Spleen (tissue), 11 donors: Measurements from ENCODE around the gene SULF2. TPM values are rescaled to one million over a fixed set of nuclear protein-coding genes. Genes with fewer than 3 reads are reported as not detected.
A peak's percentile ranks its signal among the peaks of the same experiment; 100 is the strongest.

ENCODE experiments used
- DNase-seq: peaks from one replicate; pipeline ENCODE4 v3.0.0-alpha.2; 2020
- H3K27ac ChIP-seq, 8 donors: fragments of 200-600 bp; sonication (generic) in 7 of 8; 1 replicate in 4 of 8; 2 replicates in 4 of 8; pipeline versions ENCODE4 v1.5.0 to v1.8.0; 2016 to 2021; ENCODE audit warnings: inconsistent platforms in 4 of 8, mild to moderate bottlenecking in 4 of 8, moderate library complexity in 1 of 8
- H3K27me3 ChIP-seq, 7 donors: fragments of 200-600 bp; sonication (generic) in 6 of 7; replicated peaks in 1 of 7; 1 replicate in 4 of 7; 2 replicates in 3 of 7; pipeline versions ENCODE4 v1.5.0 to v1.8.0; 2016 to 2021; ENCODE audit warnings: inconsistent platforms in 3 of 7, mild to moderate bottlenecking in 1 of 7
- H3K36me3 ChIP-seq, 6 donors: fragments of 200-600 bp; sonication (generic) in 5 of 6; 1 replicate in 4 of 6; 2 replicates in 2 of 6; pipeline versions ENCODE4 v1.5.0 to v1.8.0; 2016 to 2021; ENCODE audit warnings: inconsistent platforms in 2 of 6
- H3K4me1 ChIP-seq, 6 donors: fragments of 200-600 bp; sonication (generic) in 5 of 6; 1 replicate in 3 of 6; 2 replicates in 3 of 6; pipeline versions ENCODE4 v1.5.0 to v1.8.0; 2016 to 2021; ENCODE audit warnings: inconsistent platforms in 3 of 6
- H3K4me3 ChIP-seq, 8 donors: fragments of 200-600 bp; sonication (generic) in 7 of 8; 1 replicate in 4 of 8; 2 replicates in 4 of 8; pipeline versions ENCODE4 v1.5.0 to v1.8.0; 2016 to 2021; ENCODE audit warnings: inconsistent platforms in 4 of 8, mild to moderate bottlenecking in 4 of 8, moderate library complexity in 2 of 8
- H3K9me3 ChIP-seq, 8 donors: fragments of 200-600 bp; sonication (generic) in 7 of 8; 1 replicate in 4 of 8; 2 replicates in 4 of 8; pipeline versions ENCODE4 v1.5.0 to v1.8.0; 2016 to 2021; ENCODE audit warnings: inconsistent platforms in 4 of 8
- CTCF ChIP-seq, 11 experiments: fragments of 200-600 bp in 7 of 11; fragments of 450-650 bp in 4 of 11; sonication (generic) in 4 of 11; IDR thresholded peaks in 8 of 11; conservative IDR thresholded peaks in 3 of 11; 1 replicate in 7 of 11; 2 replicates in 4 of 11; pipeline versions ENCODE4 v1.4.0 to v1.8.0; 2016 to 2021; ENCODE audit warnings: antibody characterized with exemption in 11 of 11, inconsistent platforms in 4 of 11, mild to moderate bottlenecking in 1 of 11
- POLR2A ChIP-seq, 3 donors: fragments of 450-650 bp; IDR thresholded peaks; one replicate each; pipeline ENCODE4 v1.5.1; 2017; ENCODE audit warnings: antibody characterized with exemption in 3 of 3, mild to moderate bottlenecking in 1 of 3
- POLR2AphosphoS5 ChIP-seq, 3 donors: sonication (generic); formaldehyde crosslinking; IDR thresholded peaks; one replicate each; pipeline ENCODE4 v1.5.1; 2017; ENCODE audit warnings: antibody characterized with exemption in 3 of 3
- WGBS, 5 donors: extraction: QIAGEN DNeasy Blood & Tissue Kit in 3 of 5; methylation state at CpG; one replicate each; pipeline versions ENCODE4 v1.1.5 to v1.1.7; 2013 to 2018; 5-methylcytosine and 5-hydroxymethylcytosine counted together
- intact Hi-C: fragments of 100-400 bp; cut with DNase I; formaldehyde crosslinking; loops from one replicate; pipeline ENCODE4 v1.15.0; 2023; ENCODE audit warnings: low total_unique reads
- polyA plus RNA-seq, 3 donors: library from polyadenylated mRNA; stranded (reverse); fragments of 200-250 nt; gene quantifications; one replicate each; pipeline ENCODE4 v1.2.1, GENCODE V29; 2013
- total RNA-seq, 7 donors: library from RNA; depleted of rRNA in 3 of 7; stranded (reverse); fragments of >200 nt in 3 of 7; fragmentation: NEBNext Ultra II Directional in 4 of 7; extraction: Animal tissue kit (Norgen Biotek cat#: 25700) in 4 of 7; gene quantifications; one replicate each; pipeline versions ENCODE4 v1.1.0 to v1.2.1, GENCODE V29; 2016 to 2021
- donor health status: healthy with polysubstance abuse.
- donor health status: DM: no; HTN: no; CAD: no; lungs with moderate emphysema.
- donor health status: DM: no; HTN: no; CAD: no.
- donor health status: Bipolar disorder and iron deficiency.
- donor health status: healthy.
- donor health status: DM: no; HTN: no; CAD: no.
- donor health status: DM: yes; HTN: yes; CAD: no.

The SULF2 gene
- total and polyA plus RNA-seq, 10 donors, result 5.5 to 49.1 (median 15.7) TPM

- WGBS, 5 donors, result 78 to 87% (median 81%) methylated on average over 9 of the region's 9 CpGs
- no peak overlapping the region for H3K27ac ChIP-seq
- DNase-seq, result no peak
Observed at GRCh38 chr20:47792021-47792618, 6.8 kb upstream of the SULF2 start.

DNA sequence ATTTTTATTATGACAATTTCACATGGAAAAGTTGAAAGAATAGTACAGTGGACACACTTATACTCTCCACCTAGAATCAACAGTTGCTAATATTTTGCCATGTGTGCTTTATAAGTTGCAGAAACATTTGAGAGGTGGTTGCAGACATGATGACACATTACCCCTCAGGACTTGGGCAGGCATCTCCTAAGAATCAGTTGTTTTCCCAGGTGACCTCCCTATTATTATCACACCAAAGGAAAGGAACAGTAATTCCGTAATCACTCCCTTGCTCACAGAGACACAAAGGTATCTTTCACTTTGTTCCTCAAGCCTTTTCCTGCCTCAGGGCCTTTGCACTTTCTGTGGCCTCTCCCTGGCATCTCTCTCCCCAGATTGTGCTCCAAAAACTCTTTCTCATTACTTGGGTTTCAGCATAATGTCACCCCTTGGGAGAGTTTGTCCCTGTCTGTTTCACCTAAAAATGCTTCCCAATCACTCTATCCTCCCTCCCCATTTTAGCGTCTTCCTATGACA, 5.9 kb upstream of the SULF2 start:
- Histone ChIP-seq H3K4me1 (peaks cover 2 to 8% (median 7%) of the 10 kb centered on the region in 6 donors), H3K27ac (no peak overlapping the region), H3K36me3 (no peaks in the 10 kb centered on the region), H3K27me3 (peaks cover 0 to 35% (median 2%) of the 10 kb centered on the region in 7 donors), H3K9me3 (no peaks in the 10 kb centered on the region), H3K4me3 (no peak overlapping the region)
- DNase-seq, result no peak
- intact Hi-C loops, result no loop called here
- TF ChIP-seq CTCF (IDR thresholded peaks at IDR 0.05 in 8 of 11, conservative IDR thresholded peaks at IDR 0.05 in 3 of 11) (no peak), POLR2AphosphoS5 (IDR thresholded peaks at IDR 0.05) (no peak), POLR2A (IDR thresholded peaks at IDR 0.05) (no peak)
- 91 to 98% (median 94%) methylated on average over 2 of the region's 2 CpGs for WGBS, 5 donors

More at GRCh38 chr20:47792021-47792618, 6.8 kb upstream of the SULF2 start:
- H3K9me3 ChIP-seq, result no peaks in the 10 kb centered on the region
- H3K36me3 ChIP-seq, result no peaks in the 10 kb centered on the region
- H3K4me3 ChIP-seq, result no peak overlapping the region
- TF ChIP-seq POLR2A (IDR thresholded peaks at IDR 0.05) (no peak), POLR2AphosphoS5 (IDR thresholded peaks at IDR 0.05) (no peak), CTCF (IDR thresholded peaks at IDR 0.05 in 8 of 11, conservative IDR thresholded peaks at IDR 0.05 in 3 of 11) (no peak)
- intact Hi-C loops, result no loop called here
- peaks cover 0 to 25% (median 0%) of the 10 kb centered on the region in 7 donors for H3K27me3 ChIP-seq
- no peaks in the 10 kb centered on the region for H3K4me1 ChIP-seq

- intact Hi-C loops, result no loop called here
- Histone ChIP-seq H3K27ac (no peak overlapping the region), H3K36me3 (no peaks in the 10 kb centered on the region), H3K9me3 (no peaks in the 10 kb centered on the region), H3K4me1 (peaks cover 6 to 13% (median 12%) of the 10 kb centered on the region in 6 donors), H3K4me3 (no peak overlapping the region), H3K27me3 (peaks cover 0 to 41% (median 8%) of the 10 kb centered on the region in 7 donors)
- peak; percentile 2 for DNase-seq
- 77 to 87% (median 86%) methylated on average over 5 of the region's 5 CpGs for WGBS, 5 donors
- no peak for TF ChIP-seq POLR2AphosphoS5 (IDR thresholded peaks at IDR 0.05)
- TF ChIP-seq POLR2A (IDR thresholded peaks at IDR 0.05), result no peak
- no peak for TF ChIP-seq CTCF (IDR thresholded peaks at IDR 0.05 in 8 of 11, conservative IDR thresholded peaks at IDR 0.05 in 3 of 11)
Observed at GRCh38 chr20:47790580-47790965, 5.3 kb upstream of the SULF2 start.

DNA sequence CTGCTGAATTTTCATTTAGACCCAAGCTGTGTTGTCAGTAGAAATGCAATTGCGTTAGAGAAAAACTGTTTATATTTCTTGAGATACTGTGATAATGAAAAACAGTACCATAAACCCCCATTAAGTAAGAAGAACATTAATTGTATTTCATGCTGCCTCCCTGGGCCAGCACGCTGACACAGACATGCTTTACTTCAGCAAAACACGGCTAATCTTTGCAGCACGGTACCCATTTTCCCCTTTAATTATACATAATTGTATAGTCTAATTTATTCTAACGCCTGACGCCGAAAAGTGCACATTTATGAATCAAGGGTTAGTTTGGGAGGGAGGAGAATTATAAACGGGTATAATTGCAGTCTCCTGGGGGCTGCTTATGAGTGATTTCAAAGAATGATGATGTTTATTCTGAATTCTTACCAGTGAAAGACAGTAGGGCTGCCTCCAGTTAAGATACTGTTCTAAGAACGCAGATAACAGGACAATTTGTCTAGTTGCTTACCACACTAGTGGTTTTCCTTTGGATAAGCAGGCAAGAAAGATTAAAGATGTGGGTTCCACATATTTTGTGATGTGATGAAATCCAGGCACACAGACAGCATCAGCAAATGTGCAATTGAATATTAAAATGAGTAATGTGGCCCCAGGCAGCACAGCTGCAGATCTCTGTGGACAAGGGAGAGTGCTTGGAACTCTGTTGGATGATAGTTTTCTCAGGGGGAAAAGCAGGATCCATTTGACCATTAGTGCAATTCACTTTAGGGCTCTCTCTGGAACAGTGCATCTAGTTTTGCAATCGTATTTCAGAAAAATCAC, 4.7 kb upstream of the SULF2 start:
- intact Hi-C loops, result loop anchor here (5.0 to 10.0 kb wide), 2 partner anchors 115 to 832 kb away; no protein-coding TSS in a partner anchor
- TF ChIP-seq POLR2A (IDR thresholded peaks at IDR 0.05), result no peak
- TF ChIP-seq POLR2AphosphoS5 (IDR thresholded peaks at IDR 0.05), result no peak
- TF ChIP-seq CTCF (IDR thresholded peaks at IDR 0.05 in 8 of 11, conservative IDR thresholded peaks at IDR 0.05 in 3 of 11), result no peak

More for the DNA sequence above, 4.7 kb upstream of the SULF2 start:
- Histone ChIP-seq H3K36me3 (no peaks in the 10 kb centered on the region), H3K4me3 (no peak overlapping the region), H3K27ac (no peak overlapping the region), H3K27me3 (peaks cover 0 to 47% (median 9%) of the 10 kb centered on the region in 7 donors), H3K9me3 (no peaks in the 10 kb centered on the region), H3K4me1 (peaks cover 6 to 14% (median 12%) of the 10 kb centered on the region in 6 donors)
- 81 to 86% (median 84%) methylated on average over 10 of the region's 10 CpGs for WGBS, 5 donors
- DNase-seq, result no peak
